Islet of Langerhans (tissue), 1 donor: ENCODE results near the gene MORC1.
"Not testable (repeated sequence)": the region's sequence is repeated elsewhere in the genome, so short reads cannot be mapped to it uniquely, and the experiment has no call there.

Experiments
- FAIRE-seq: peaks from one replicate; lab custom pipeline; 2011; peaks lifted over from hg19 to GRCh38; lab: Jason Lieb, UNC

MORC1 gene, protein sequence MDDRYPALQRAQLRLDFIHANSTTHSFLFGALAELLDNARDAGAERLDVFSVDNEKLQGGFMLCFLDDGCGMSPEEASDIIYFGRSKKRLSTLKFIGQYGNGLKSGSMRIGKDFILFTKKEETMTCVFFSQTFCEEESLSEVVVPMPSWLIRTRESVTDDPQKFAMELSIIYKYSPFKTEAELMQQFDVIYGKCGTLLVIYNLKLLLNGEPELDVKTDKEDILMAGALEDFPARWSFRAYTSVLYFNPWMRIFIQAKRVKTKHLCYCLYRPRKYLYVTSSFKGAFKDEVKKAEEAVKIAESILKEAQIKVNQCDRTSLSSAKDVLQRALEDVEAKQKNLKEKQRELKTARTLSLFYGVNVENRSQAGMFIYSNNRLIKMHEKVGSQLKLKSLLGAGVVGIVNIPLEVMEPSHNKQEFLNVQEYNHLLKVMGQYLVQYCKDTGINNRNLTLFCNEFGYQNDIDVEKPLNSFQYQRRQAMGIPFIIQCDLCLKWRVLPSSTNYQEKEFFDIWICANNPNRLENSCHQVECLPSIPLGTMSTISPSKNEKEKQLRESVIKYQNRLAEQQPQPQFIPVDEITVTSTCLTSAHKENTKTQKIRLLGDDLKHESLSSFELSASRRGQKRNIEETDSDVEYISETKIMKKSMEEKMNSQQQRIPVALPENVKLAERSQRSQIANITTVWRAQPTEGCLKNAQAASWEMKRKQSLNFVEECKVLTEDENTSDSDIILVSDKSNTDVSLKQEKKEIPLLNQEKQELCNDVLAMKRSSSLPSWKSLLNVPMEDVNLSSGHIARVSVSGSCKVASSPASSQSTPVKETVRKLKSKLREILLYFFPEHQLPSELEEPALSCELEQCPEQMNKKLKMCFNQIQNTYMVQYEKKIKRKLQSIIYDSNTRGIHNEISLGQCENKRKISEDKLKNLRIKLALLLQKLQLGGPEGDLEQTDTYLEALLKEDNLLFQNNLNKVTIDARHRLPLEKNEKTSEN

DNA sequence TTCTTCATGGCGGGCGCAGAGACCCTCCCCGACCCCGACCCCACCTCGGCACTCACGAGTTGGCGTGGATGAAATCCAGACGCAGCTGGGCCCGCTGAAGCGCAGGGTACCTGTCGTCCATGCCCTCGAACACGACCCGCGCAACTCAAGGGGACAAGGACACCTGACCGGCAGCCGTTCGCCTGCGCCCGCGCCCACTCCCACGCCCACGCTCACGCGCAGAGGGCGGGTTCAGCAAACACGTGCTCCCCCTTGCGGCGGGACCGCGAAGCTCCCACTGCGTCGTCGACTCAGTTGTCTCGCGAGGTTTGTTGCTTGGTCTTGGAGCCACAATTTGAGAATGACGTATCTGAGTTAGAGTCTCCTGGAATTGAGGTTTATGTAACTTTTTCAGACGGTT is at the start of gene MORC1:
MORC1 (minus strand) TSS at position 196 of the 400 bp plus-strand sequence; CDS start at position 121, 75 bp downstream.
- no peak for FAIRE-seq

- FAIRE-seq = no peak
Observed at GRCh38 chr3:109165905-109166304, 48.0 kb upstream of the MORC1 start.

DNA sequence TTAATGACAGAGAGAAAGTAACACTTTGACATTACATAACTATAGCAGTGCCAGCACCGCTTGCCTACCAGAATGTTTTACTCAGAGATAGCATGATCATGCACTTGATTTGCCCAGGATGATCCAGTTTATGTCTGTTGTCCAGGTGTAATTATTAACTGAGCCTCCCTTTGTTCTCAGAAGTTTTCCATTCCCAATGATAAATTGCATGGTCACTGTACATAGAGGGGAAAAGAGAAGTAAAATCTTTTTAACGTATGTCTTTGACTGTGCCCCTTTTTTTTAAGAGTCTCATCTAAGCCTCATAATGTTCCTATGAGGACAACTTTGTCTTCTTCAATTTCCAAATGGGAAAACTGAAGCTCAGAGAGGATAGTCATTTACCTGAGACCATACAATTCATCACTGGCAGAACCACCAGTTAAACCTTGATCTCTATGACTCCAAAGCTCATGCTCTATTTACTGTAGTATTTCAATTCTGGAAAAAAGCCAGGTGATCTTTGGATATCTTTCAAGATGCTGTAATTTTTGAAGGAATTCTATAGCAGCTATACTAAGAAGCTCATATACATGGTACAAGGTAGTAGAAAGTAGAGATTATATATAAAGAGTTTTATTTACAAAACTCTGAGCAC is 43.7 kb upstream of the MORC1 start:
- no peak for FAIRE-seq

DNA sequence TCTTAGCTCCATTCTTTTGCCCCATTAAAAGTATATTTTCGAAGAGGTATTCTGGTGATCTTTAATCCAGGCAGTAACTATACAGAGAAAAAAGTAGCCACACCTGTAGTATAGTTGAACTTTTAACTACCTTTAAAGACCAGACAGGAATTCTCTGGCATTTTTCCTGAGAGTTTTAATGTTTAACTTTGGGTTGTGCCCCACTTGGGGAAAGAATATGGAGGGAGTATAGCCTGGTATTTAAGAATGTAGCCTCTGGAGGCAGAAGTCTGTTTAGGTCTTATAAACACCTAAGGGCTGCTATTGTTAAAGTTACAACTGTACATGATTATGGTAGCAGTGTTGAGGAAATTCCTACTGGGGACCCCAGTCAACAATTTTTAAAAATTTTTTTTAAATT is 37.9 kb upstream of the MORC1 start:
- FAIRE-seq = no peak

- no peak for FAIRE-seq
Observed at GRCh38 chr3:109154979-109155378, 37.0 kb upstream of the MORC1 start.

- no peak for FAIRE-seq
Observed at GRCh38 chr3:109152320-109152719, 34.4 kb upstream of the MORC1 start.

DNA sequence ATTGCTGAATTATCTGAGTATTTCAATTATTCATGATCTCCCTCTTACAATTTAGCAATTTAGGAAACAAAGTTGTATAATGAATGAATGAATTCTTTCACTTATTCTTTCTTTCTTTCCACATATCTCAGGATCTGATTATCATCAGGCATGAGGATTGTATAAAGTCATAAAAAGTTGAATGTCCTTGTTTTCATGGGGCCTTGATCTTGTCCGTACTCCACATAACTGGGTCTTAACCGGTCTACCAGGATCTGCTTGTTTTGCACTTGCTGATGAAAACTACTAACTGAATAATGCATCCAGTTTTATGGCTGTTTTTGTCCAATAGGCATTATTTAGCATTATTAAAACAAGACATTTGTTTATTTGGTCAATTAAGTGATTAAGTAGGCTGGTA is 31.1 kb upstream of the MORC1 start:
- FAIRE-seq = no peak

GRCh38 chr3:109143646-109144045 is 25.7 kb upstream of the MORC1 start:
- no peak for FAIRE-seq

DNA sequence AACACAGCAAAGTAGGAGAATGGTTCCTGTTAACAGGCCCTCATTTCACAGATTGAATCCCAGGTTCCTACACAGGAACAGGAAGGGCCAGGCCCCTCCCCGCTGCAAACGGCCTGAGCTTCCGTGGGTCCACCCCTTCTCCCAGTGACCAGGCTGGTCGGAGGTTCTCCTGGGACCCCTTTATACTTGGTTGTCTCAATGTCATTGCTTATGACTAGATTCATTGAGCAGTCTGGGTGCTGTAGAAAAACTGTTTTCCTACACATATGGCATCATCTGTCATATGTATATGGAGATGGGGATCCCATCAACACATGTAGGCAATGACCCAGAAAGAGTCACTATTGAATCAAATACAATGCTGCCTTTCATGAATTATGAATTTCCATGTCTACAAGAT is 22.4 kb upstream of the MORC1 start:
- no peak for FAIRE-seq

GRCh38 chr3:109137761-109138160 is 19.8 kb upstream of the MORC1 start:
- FAIRE-seq = no peak

- no peak for FAIRE-seq
Observed at GRCh38 chr3:109136523-109136922, 18.6 kb upstream of the MORC1 start, which contains the start of gene C3orf85. C3orf85 (plus strand) TSS chr3:109136719; CDS start chr3:109136848, 129 bp downstream.

GRCh38 chr3:109133474-109133816 is 15.5 kb upstream of the MORC1 start:
- FAIRE-seq = not testable (repeated sequence)

DNA sequence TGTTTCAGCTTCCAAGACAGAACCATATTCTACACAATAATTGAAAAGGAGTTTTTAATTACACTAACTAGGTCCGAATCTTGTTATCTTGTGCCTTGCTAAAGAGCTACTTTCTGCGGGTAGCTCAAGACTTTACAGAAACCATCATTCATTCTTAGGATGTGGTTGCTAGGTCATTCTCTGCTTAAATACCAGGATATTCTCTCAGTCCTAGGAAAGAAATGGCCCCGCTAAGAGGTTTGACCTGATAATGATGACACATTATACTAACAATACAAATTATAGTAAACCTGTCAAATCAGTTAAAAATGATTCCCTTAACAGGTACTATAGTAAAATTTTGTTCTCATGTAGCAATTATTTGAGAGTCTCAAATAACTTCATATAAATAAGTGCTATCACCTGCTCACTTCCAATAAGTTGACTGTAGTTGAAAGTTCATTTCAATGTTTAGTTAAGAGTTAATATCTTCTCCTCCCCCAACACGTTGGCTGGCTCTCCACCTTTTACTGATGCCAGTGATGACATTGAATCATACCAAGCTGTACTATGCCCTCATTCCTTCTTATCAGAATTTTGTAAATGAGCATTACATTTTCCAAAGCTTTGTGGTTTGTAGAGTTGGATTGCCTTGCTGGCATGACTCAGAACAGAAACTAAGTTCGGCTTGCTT is 15.0 kb upstream of the MORC1 start:
- no peak for FAIRE-seq

GRCh38 chr3:109131276-109131675 is 13.3 kb upstream of the MORC1 start:
- FAIRE-seq = no peak

DNA sequence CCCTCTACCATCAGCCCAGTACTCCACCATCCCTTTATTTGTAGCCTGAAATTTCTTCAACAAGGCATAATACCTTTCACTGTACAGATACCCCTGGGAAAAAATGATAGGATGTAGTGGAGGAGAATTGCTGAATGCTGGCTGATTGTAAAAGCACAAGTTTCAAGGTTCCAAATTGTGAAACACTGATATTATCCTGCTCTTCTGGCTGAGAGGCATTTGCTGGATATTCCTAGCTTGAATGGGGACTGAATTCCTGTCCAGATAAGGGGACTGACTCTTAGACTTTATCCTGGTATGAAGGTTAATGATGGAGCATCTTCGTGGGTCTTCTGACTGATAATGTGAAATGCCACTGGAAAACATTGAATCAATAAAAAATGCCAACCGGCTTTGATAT is 9.6 kb upstream of the MORC1 start:
- FAIRE-seq = no peak

GRCh38 chr3:109125902-109126301 is 8.0 kb upstream of the MORC1 start:
- FAIRE-seq = no peak

GRCh38 chr3:109122690-109123089 is 4.8 kb upstream of the MORC1 start:
- no peak for FAIRE-seq

GRCh38 chr3:109118584-109118983 is 650 bp upstream of the MORC1 start:
- no peak for FAIRE-seq

GRCh38 chr3:109116031-109116430 is 1.9 kb downstream of the MORC1 start:
- no peak for FAIRE-seq

- FAIRE-seq = no peak
Observed at GRCh38 chr3:109115451-109115850, 2.5 kb downstream of the MORC1 start.

DNA sequence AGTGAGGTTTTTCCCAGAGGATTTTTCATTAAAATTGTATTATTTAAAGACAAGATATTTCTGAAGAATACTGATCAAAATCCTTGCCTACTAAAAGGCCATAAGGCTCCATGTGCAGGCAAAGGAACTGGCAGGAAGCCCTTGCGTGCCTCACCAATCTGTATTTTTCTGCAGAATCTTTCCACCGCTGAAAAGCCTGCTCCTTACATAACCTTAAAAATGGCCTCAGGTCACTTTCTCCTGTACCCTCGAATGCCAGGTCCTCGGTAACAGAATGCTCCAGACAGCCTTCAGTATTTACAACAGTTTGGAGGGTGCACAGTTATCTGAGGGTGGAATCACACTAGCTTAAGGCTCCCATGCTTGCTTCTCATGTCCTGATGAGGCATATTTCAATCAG is 3.2 kb downstream of the MORC1 start:
- FAIRE-seq = no peak
